Stimulated activated memory B cell treated with anti-CD40 and anti-IgM and Interleukin-4, amounts not matched to agents 10 μg/mL and 1 μg/mL and 100 μg/mL, for 72 hours (primary cell): ENCODE measurements around the gene MYO5B.
"Not testable (repeated sequence)": the region's sequence is repeated elsewhere in the genome, so short reads cannot be mapped to it uniquely, and the experiment has no call there.

Source experiments
- ATAC-seq: fragments of 150-1000 bp; cut with Tn5 transposase; 2 replicates; pipeline ENCODE4 v1.10.0; 2021
- H3K27ac Mint-ChIP-seq: one replicate; pipeline ENCODE4 v1.8.0; 2022; ENCODE audit warnings: mild to moderate bottlenecking, mixed read lengths
- H3K27me3 Mint-ChIP-seq: one replicate; pipeline ENCODE4 v1.8.0; 2022; ENCODE audit warnings: mixed read lengths
- H3K36me3 Mint-ChIP-seq: one replicate; pipeline ENCODE4 v1.8.0; 2022; ENCODE audit warnings: mixed read lengths
- H3K4me1 Mint-ChIP-seq: one replicate; pipeline ENCODE4 v1.8.0; 2022; ENCODE audit warnings: mixed read lengths
- H3K4me3 Mint-ChIP-seq: one replicate; pipeline ENCODE4 v1.8.0; 2022; ENCODE audit warnings: mild to moderate bottlenecking, moderate library complexity, mixed read lengths
- H3K9me3 Mint-ChIP-seq: one replicate; pipeline ENCODE4 v1.8.0; 2022; ENCODE audit warnings: mixed read lengths

MYO5B gene

DNA sequence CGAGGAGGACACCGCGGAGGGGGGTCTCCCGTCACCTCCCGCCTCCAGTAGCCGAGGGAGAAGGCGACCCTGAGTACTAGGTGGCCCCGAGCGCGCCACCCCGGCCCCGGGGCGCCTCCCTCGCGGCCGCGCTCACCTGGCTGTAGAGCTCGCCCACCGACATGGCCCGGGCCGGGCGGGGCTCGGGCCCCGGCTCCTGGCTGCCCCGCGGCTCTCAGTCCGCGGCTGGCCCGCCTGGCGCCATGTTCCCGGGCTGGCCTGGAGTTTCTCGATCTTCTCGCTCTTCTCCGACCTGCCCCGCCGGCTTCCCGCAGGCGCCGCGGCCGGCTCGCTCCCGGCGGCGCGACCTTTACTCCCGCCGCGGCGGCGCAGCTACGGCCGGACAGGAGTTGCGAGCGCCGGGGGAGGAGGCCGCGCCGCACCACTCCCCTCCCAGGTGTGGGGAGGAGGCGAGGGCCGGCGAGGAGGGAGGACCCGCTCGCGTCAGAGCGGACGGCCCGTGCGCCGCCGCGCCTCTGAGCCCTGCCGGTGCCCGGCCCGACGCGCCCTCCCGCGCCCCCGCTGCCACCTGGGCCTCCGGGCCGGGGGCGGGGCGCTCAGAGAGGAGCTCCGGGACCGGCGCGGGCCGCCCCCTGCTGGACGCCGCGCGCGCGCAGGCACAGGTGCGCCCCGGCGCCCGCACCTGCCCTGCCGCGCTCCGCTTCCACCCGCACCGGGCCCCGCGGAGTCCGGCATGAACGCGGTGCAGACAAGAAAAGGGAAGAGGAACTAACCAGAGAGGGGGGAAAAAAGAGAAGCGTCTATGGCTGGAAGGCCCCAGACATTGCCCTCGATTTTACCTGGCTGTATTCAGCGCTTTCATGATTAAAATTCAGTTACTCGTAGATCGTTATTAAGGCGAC lies at the start of gene MYO5B:
MYO5B (minus strand) TSS at position 517 of the 902 bp plus-strand sequence; CDS start at position 163, 354 bp downstream.
- peak within 1 kb of the TSS; percentile 70 for H3K4me3 Mint-ChIP-seq
- H3K36me3 Mint-ChIP-seq, result no peaks in the 10 kb centered on the region
- H3K27me3 Mint-ChIP-seq, result peaks cover 49% of the 10 kb centered on the region
- peak; percentile 90 for ATAC-seq
- no peak within 1 kb of the TSS for H3K27ac Mint-ChIP-seq
- H3K4me1 Mint-ChIP-seq, result peaks cover 20% of the 10 kb centered on the region
- H3K9me3 Mint-ChIP-seq, result no peaks in the 10 kb centered on the region

DNA sequence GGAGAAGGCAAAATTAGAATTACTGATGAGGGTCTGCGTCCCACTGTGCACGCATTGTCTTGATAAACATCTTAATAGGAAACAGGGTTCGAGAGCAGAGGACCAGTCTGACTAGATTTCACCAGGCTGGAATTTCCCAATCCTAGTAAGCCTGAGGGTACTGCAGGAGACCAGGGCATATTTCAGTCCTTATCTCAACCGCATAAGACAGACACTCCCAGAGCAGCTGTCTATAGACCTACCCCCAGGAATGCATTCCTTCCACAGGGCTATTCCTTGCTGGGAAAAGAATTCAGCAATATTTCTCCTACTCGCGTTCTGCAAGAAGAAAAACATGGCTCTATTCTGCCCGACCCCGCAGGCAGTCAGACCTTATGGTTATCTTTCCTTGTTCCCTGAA lies 46.8 kb upstream of the MYO5B start:
- not testable (repeated sequence) for H3K27me3 Mint-ChIP-seq, H3K4me1 Mint-ChIP-seq, ATAC-seq, H3K27ac Mint-ChIP-seq, H3K4me3 Mint-ChIP-seq
- Mint-ChIP-seq H3K9me3 (peaks cover 16% of the 10 kb centered on the region), H3K36me3 (peaks cover 14% of the 10 kb centered on the region)

DNA sequence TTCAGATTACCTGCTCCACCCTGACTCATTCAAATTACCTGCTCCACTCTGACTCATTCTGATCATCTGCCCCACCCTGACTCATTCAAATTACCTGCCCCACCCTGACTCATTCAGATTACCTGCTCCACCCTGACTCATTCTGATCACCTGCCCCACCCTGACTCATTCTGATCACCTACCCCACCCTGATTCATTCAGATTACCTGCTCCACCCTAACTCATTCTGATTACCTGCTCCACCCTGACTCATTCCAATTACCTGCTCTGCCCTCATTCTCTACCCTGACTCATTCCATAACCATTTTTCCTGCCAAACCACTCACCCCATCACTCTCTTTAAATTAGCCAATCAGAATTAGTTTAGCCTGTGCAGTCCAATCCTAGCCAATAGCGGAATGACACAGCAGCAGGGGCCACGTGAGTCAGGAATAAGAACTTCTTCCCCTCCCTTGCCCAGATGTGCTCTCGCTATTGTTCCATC lies 45.2 kb upstream of the MYO5B start:
- peaks cover 14% of the 10 kb centered on the region for H3K36me3 Mint-ChIP-seq
- ATAC-seq, result no peak
- H3K27ac Mint-ChIP-seq, result no peak overlapping the region
- peaks cover 9% of the 10 kb centered on the region for H3K27me3 Mint-ChIP-seq
- H3K9me3 Mint-ChIP-seq, result peaks cover 16% of the 10 kb centered on the region
- H3K4me3 Mint-ChIP-seq, result no peak overlapping the region
- H3K4me1 Mint-ChIP-seq, result peaks cover 7% of the 10 kb centered on the region

DNA sequence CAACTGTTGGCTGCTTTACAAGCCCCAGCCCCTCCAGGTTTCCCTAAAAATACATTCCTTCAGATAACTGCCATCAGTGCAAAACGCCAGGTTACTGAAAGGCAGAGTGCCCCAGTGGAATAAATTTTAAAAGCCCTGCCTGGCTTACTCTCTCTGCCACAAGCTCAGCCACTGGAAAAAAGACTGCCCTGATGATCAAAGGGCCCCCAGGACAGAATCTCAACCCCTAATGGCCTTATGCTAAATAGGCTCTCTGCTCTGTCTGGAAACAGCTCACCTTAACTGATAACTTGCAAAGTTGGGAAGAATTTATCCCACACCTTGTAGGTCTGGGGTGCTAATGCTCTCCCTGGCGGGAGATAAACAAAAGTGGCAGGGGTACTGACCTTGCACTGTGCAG lies 37.5 kb upstream of the MYO5B start:
- peaks cover 39% of the 10 kb centered on the region for H3K27me3 Mint-ChIP-seq
- H3K4me3 Mint-ChIP-seq, result no peak overlapping the region
- no peak for ATAC-seq
- H3K9me3 Mint-ChIP-seq, result no peaks in the 10 kb centered on the region
- H3K27ac Mint-ChIP-seq, result no peak overlapping the region
- peaks cover 7% of the 10 kb centered on the region for H3K4me1 Mint-ChIP-seq
- H3K36me3 Mint-ChIP-seq, result no peaks in the 10 kb centered on the region

DNA sequence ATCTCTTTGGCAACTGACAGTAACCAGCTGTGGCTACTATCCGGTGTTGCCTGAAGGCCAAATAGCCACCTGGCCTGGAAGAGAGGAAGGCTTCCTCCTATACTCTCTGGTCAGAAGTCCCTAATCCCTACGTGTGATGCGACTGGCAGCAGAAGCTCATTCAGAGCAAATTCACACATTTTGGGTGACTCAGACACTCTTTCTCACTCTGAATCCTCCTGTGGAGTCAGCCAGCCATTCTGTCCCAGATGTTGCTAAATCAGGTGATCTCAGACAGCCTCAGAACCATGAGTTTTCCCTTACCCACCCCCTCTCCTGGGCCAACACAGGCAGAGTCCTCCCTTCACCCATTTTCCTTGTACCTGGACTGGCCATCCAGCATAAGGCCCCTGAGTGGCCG lies 36.7 kb upstream of the MYO5B start:
- no peak for ATAC-seq

DNA sequence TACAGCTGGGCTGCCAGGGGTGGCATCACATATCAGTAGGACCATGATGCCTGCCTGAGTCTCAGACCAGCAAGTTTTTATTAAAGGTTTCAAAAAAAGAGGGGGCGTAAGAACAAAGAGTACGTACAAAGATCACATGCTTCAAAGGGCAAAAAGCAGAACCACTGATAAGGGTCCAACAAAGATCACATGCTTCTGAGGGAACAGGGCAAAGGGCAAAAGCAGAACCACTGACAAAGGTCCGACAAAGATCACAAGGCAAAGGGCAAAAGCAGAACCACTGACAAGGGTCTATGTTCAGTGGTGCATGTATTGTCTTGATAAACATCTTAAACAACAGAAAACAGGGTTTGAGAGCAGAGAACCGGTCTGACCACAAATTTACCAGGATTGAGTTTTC lies 25.3 kb upstream of the MYO5B start:
- not testable (repeated sequence) for H3K9me3 Mint-ChIP-seq, H3K27ac Mint-ChIP-seq, H3K4me1 Mint-ChIP-seq, ATAC-seq, H3K36me3 Mint-ChIP-seq, H3K4me3 Mint-ChIP-seq
- peaks cover 43% of the 10 kb centered on the region for H3K27me3 Mint-ChIP-seq

More for the DNA sequence above, 36.7 kb upstream of the MYO5B start:
- peaks cover 7% of the 10 kb centered on the region for H3K4me1 Mint-ChIP-seq
- peaks cover 39% of the 10 kb centered on the region for H3K27me3 Mint-ChIP-seq
- no peak overlapping the region for H3K27ac Mint-ChIP-seq
- no peaks in the 10 kb centered on the region for H3K36me3 Mint-ChIP-seq
- peaks cover 2% of the 10 kb centered on the region for H3K9me3 Mint-ChIP-seq
- H3K4me3 Mint-ChIP-seq, result no peak overlapping the region

DNA sequence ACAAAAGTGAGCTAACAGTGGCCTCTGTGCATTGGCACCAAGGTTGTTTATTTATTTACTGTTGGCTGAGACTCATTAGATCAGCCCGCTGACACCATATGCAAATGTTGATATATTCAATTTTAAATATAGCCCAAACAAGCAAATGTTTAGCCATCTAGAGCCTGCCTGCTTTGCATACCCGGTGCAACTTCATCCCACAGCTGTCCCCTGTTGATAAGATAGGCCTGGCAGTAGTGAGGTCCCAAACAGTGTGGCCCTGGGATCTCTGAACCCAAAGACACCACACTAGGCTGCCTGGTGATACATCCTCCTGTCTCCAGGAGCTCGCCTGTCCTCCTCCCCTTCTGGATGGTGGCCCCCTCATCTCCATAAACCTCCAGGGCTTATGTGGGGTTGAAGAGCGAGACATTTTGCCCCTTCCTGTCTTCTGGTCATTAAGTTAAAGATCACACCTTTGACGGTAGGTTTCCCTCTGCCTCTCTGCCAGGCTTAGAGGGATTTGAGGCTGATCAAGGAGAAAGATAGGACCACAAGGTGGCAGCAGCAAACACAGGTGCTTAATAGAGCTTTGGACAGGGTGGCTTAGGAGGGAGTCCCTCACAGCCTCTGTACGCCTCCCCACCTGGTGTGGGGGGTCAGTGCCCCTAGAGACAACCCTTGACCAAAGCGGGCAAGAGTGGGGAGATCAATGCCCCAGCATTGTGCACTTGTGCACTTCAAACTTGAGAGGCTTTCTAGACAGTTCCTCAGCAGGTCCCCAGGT lies 23.7 kb upstream of the MYO5B start:
- H3K36me3 Mint-ChIP-seq, result no peaks in the 10 kb centered on the region
- peak overlapping the region; percentile 51 for H3K27ac Mint-ChIP-seq
- H3K27me3 Mint-ChIP-seq, result peaks cover 58% of the 10 kb centered on the region
- ATAC-seq, result peak; percentile 67
- peaks cover 6% of the 10 kb centered on the region for H3K9me3 Mint-ChIP-seq
- H3K4me3 Mint-ChIP-seq, result no peak overlapping the region
- peaks cover 9% of the 10 kb centered on the region for H3K4me1 Mint-ChIP-seq

DNA sequence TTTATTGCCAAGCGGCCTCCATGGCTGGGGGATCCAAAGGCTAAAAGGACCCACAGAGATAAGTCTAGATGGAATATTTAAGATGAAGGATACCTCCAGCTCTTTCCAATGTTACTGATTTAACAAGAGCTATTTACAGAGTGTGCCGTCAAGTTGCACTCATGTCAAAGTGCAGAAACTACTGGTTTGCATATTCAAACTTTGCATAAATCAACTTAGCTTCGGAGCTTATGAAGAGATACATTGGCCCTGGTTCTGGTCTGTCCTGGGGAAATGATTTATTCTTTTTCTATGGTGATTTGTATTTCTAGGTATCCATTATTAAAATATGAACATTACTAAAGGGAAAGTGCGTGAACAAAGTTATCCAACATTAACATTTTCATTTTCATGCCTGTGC lies 14.4 kb upstream of the MYO5B start:
- Mint-ChIP-seq H3K4me3 (no peak overlapping the region), H3K27me3 (peaks cover 67% of the 10 kb centered on the region), H3K4me1 (peaks cover 2% of the 10 kb centered on the region), H3K27ac (no peak overlapping the region), H3K36me3 (no peaks in the 10 kb centered on the region), H3K9me3 (no peaks in the 10 kb centered on the region)
- no peak for ATAC-seq

DNA sequence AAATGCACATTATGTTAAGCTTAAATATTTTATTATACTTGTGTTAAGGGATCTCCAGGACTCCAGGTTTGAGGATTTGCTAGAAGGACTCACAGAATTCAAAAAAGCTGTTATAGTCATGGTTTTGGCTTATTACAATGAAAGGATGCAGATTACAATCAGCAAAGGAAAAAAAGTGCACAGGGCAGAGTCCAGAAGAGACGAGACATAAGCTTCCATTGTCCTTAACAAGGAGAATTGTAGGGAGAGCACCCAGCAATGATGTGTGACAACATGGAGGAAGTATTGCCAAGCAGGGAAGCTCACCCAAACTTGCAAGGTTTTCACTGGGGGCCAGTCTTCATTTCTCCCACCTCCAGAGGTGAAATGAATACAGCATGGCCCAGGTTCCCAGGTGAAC lies 12.8 kb upstream of the MYO5B start:
- Mint-ChIP-seq H3K36me3 (no peaks in the 10 kb centered on the region), H3K4me3 (no peak overlapping the region), H3K27me3 (peaks cover 71% of the 10 kb centered on the region), H3K4me1 (peaks cover 8% of the 10 kb centered on the region), H3K9me3 (no peaks in the 10 kb centered on the region), H3K27ac (no peak overlapping the region)
- ATAC-seq, result no peak

DNA sequence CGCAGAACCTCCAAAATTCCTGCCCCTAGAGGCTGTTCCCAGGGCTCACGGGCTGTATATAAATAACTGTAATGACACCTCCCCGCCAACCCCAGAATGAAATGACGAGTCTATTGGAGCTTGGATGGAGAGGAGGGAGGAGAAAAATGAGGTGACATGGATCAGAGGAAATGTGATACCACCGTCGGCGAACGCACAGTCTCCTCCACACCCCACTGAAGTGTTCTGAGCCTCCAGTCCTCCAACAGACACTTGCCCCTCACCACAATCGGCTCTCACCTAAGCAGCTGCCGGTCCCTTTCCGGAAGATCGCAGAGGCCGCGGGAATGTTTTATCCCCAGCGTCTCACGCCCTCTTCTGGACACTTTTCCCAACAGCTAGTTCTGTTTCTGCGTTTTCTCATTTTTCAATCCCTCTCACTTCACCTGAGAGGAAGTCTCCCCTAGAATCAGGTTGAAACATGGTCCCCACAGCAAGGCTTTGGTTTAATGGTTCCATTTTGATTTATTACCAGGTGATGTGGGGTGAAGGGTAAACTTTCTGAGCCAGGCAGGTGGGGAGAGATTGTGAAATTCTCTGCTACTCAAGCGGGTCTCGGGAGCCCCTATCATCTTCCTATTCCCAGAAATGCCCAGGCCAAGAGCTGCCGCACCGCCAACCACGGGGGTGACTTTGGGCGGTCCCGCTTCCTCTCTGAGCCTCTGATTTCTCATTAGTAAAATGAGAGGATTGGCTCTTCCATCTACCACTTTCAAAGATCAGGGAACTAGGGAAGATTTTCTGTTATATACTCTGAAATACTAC lies 9.1 kb upstream of the MYO5B start:
- Mint-ChIP-seq H3K4me1 (peaks cover 8% of the 10 kb centered on the region), H3K27me3 (peaks cover 54% of the 10 kb centered on the region), H3K9me3 (peaks cover 9% of the 10 kb centered on the region), H3K4me3 (no peak overlapping the region), H3K36me3 (peaks cover 5% of the 10 kb centered on the region), H3K27ac (no peak overlapping the region)
- ATAC-seq, result no peak

DNA sequence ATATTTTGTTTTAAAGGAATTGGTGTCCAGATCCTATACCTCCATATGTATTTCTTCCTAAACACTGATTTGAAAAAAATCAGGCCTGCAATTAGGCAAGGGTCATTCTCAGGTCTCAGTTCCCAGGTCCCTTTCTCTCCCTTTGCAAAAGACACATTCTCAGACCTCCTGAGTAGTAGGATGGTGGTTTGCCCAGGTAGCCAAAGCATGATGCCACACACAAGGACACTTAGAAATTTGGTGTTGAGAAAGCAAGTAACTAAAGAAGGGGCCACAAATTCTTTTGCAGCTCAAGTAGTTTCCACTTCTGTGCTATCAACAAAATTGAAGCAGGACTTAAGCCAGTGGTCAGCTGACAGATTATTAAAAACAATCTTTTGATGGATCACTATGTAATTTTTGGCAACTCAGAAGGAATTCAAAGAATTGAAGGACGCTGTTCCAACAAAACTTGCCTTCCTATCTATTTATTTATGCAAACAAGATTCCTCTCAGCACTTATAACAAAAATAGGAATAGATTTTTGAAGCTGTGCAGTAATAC lies 6.6 kb upstream of the MYO5B start:
- no peak overlapping the region for H3K27ac Mint-ChIP-seq
- H3K9me3 Mint-ChIP-seq, result peaks cover 9% of the 10 kb centered on the region
- peaks cover 5% of the 10 kb centered on the region for H3K36me3 Mint-ChIP-seq
- peaks cover 8% of the 10 kb centered on the region for H3K4me1 Mint-ChIP-seq
- H3K4me3 Mint-ChIP-seq, result no peak overlapping the region
- no peak for ATAC-seq
- H3K27me3 Mint-ChIP-seq, result peaks cover 74% of the 10 kb centered on the region

DNA sequence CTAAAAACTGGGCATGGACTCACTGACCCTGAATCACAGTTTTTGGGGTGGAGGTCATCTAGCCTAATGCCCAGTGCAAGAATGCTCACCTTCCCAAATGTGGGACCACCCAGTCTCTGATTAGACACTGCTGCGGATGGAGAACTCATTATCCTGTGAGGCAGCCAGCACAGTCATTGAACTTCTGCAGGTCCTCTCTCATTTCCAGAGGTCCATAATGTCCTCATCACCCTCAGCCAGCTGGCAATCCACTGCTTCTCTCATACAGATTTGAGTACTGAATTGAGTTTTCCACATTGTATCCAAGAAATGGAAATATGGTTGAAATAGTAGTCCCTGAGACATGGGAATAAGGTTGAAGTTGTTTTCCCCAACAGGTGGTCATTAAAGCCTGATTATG lies 5.0 kb upstream of the MYO5B start:
- H3K36me3 Mint-ChIP-seq, result peaks cover 5% of the 10 kb centered on the region
- H3K9me3 Mint-ChIP-seq, result peaks cover 9% of the 10 kb centered on the region
- peaks cover 73% of the 10 kb centered on the region for H3K27me3 Mint-ChIP-seq
- H3K4me3 Mint-ChIP-seq, result no peak overlapping the region
- peaks cover 16% of the 10 kb centered on the region for H3K4me1 Mint-ChIP-seq
- ATAC-seq, result no peak
- no peak overlapping the region for H3K27ac Mint-ChIP-seq

DNA sequence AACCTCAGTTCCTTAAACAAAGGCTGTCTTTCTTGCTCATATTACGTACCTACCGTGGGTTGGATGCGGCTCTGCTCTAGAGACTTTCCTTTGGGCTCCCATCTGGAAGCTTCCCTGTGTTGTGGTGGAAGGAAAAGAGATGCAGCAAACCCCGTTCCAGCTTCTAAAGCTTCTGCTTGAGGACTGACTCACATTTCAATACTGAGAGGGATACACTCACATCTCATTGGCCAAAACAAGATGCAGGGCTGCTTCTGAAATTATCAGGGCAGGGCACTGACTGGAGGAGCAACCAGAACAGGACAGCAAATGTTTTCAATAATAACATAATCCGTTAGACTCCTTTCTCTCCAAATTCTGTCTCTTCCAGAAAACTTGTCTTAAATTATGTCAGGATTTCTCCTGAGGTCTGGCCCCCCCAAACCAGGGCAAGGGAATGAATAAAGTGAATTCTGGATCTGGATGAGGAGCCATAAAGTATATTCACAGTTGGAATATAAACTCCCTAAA lies 4.5 kb upstream of the MYO5B start:
- Mint-ChIP-seq H3K27me3 (peaks cover 69% of the 10 kb centered on the region), H3K27ac (no peak overlapping the region), H3K4me3 (no peak overlapping the region), H3K9me3 (peaks cover 9% of the 10 kb centered on the region), H3K36me3 (peaks cover 5% of the 10 kb centered on the region), H3K4me1 (peaks cover 16% of the 10 kb centered on the region)
- no peak for ATAC-seq

DNA sequence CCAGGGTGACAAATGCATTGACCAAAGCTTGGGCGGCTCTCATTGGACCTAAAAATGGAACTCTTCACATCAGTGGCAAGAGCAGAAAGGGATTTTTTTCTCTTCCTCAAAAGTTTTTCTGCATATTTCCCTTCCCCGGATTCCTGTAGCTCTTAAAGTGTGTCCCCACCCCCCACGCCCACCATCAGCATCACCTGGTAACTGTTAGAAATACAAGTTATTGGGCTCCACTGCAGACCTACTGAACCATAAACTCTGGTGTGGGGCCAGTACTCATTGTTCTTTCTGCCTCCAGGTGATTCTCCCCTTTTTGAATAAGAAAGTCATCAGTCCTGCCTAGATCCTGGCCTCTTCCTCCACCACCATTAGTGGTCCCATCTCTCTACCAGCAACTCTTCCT lies 1.3 kb upstream of the MYO5B start:
- Mint-ChIP-seq H3K36me3 (peaks cover 5% of the 10 kb centered on the region), H3K4me3 (no peak overlapping the region), H3K4me1 (peaks cover 20% of the 10 kb centered on the region), H3K9me3 (peaks cover 9% of the 10 kb centered on the region), H3K27me3 (peaks cover 61% of the 10 kb centered on the region), H3K27ac (no peak overlapping the region)
- ATAC-seq, result no peak
